COLO668 (cell line): ENCODE results near the gene NRN1L.
A peak's percentile ranks its signal among the peaks of the same experiment; 100 is the strongest.
"Not testable (repeated sequence)": the region's sequence is repeated elsewhere in the genome, so short reads cannot be mapped to it uniquely, and the experiment has no call there.

ENCODE experiments used
- DNase-seq: peaks from one replicate; lab custom pipeline; 2025; ENCODE audit not compliant: unreplicated experiment; lab: John Stamatoyannopoulos, UW

NRN1L gene

GRCh38 chr16:67882374-67883145, 2.1 kb upstream of the NRN1L start:
- no peak for DNase-seq

- no peak for DNase-seq
Measured at GRCh38 chr16:67883146-67883871, 1.4 kb upstream of the NRN1L start.

GRCh38 chr16:67883872-67884261, 818 bp upstream of the NRN1L start:
- peak; percentile 71 for DNase-seq

- no peak for DNase-seq
Measured at GRCh38 chr16:67885545-67885944, 860 bp downstream of the NRN1L start.

- no peak for DNase-seq
Measured at GRCh38 chr16:67885976-67886375, 1.3 kb downstream of the NRN1L start.

- no peak for DNase-seq
Measured at GRCh38 chr16:67886387-67886786, 1.7 kb downstream of the NRN1L start.

GRCh38 chr16:67888331-67888730, 3.6 kb downstream of the NRN1L start:
- no peak for DNase-seq

- DNase-seq: no peak
Measured at GRCh38 chr16:67892375-67892774, 7.7 kb downstream of the NRN1L start.

GRCh38 chr16:67892899-67893742, 8.4 kb downstream of the NRN1L start, which contains the start of gene PSKH1:
PSKH1 (plus strand) TSS chr16:67893254; CDS start chr16:67908750, 15,496 bp downstream.
- DNase-seq: peak; percentile 96

- no peak for DNase-seq
Measured at GRCh38 chr16:67893743-67894399, 9.2 kb downstream of the NRN1L start.

GRCh38 chr16:67897231-67897630, 12.5 kb downstream of the NRN1L start:
- DNase-seq: no peak

- DNase-seq: no peak
Measured at GRCh38 chr16:67901734-67902133, 17.0 kb downstream of the NRN1L start.

- DNase-seq: no peak
Measured at GRCh38 chr16:67902831-67903230, 18.1 kb downstream of the NRN1L start.

- no peak for DNase-seq
Measured at GRCh38 chr16:67907397-67908180, 22.9 kb downstream of the NRN1L start.

GRCh38 chr16:67909056-67909742, 24.5 kb downstream of the NRN1L start:
- no peak for DNase-seq

- peak; percentile 33 for DNase-seq
Measured at GRCh38 chr16:67910158-67910557, 25.5 kb downstream of the NRN1L start.

- no peak for DNase-seq
Measured at GRCh38 chr16:67914758-67915495, 30.2 kb downstream of the NRN1L start.

- not testable (repeated sequence) for DNase-seq
Measured at GRCh38 chr16:67915496-67915769, 30.7 kb downstream of the NRN1L start.
